Fibroblast of mammary gland (primary cell): Measurements from ENCODE around the gene SOD2.
"Not testable (repeated sequence)": the region's sequence is repeated elsewhere in the genome, so short reads cannot be mapped to it uniquely, and the experiment has no call there.

Experiments
- DNase-seq: peaks from one replicate; pipeline ENCODE4 v3.0.0-alpha.2; 2010; ENCODE audit warnings: low read depth
- H3K4me3 ChIP-seq: 2 replicates; pipeline ENCODE4 v1.5.1; 2011; ENCODE audit warnings: low read depth, mild to moderate bottlenecking, low read length, moderate library complexity; ENCODE audit not compliant: control insufficient read depth
- CTCF ChIP-seq: conservative IDR thresholded peaks from 2 replicates; pipeline ENCODE4 v1.5.1; 2011; ENCODE audit warnings: low read depth, low read length, inconsistent platforms; ENCODE audit not compliant: control insufficient read depth, insufficient read depth

Gene SOD2

GRCh38 chr6:159691133-159691962, 1.7 kb downstream of the SOD2 start:
- H3K4me3 ChIP-seq: peak overlapping the region; percentile 82
- DNase-seq: peak; percentile 92
- peak; percentile 84 for TF ChIP-seq CTCF

GRCh38 chr6:159690135-159690534, 2.9 kb downstream of the SOD2 start:
- DNase-seq, H3K4me3 ChIP-seq: not testable (repeated sequence)

- no peak overlapping the region for H3K4me3 ChIP-seq
- no peak for DNase-seq
- no peak for TF ChIP-seq CTCF
Observed at GRCh38 chr6:159689001-159689400, 4.0 kb downstream of the SOD2 start.

GRCh38 chr6:159688266-159688905, 4.7 kb downstream of the SOD2 start:
- no peak overlapping the region for H3K4me3 ChIP-seq
- no peak for DNase-seq
- no peak for TF ChIP-seq CTCF

- DNase-seq: no peak
- no peak overlapping the region for H3K4me3 ChIP-seq
- TF ChIP-seq CTCF: no peak
Observed at GRCh38 chr6:159687341-159687740, 5.7 kb downstream of the SOD2 start.

- no peak for TF ChIP-seq CTCF
- DNase-seq: no peak
- no peak overlapping the region for H3K4me3 ChIP-seq
Observed at GRCh38 chr6:159686703-159687102, 6.3 kb downstream of the SOD2 start.

GRCh38 chr6:159686040-159686439, 7.0 kb downstream of the SOD2 start:
- no peak for DNase-seq
- no peak for TF ChIP-seq CTCF
- H3K4me3 ChIP-seq: no peak overlapping the region
